ENCODE results near the gene KY. TPM values are rescaled to one million over a fixed set of nuclear protein-coding genes. Genes with fewer than 3 reads are reported as not detected.
"Not testable (repeated sequence)": the region's sequence is repeated elsewhere in the genome, so short reads cannot be mapped to it uniquely, and the experiment has no call there.

The KY gene
- total RNA-seq, 1 experiment from 2014 or later, result not detected

- DNase-seq (ENCODE audit: low read depth), result no peak
Measured at GRCh38 chr3:134603956-134604355, 46.9 kb downstream of the KY start.

DNA sequence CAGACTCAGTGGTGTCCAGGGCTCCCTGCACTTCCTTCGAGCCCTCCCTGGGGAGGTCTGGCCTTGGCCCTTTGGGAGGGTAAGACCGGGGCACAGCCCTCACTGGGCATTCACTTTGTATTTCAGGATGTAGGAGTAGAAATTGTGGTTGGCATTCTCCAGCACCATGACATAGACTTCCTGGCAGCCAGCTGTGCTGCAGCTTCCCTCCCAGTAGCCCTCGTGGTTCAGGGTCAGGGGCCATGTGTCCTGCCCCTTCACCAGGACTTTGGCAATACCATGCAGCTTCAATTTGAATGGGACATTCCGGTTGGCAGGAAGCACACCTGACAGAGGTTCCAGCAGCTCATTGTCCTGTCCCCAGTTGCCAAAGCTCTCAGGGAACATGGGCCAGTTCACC is 47.3 kb downstream of the KY start:
- no peak for DNase-seq (ENCODE audit: low read depth)

GRCh38 chr3:134602440-134602814 is 48.4 kb downstream of the KY start:
- DNase-seq (ENCODE audit: low read depth), result no peak

DNA sequence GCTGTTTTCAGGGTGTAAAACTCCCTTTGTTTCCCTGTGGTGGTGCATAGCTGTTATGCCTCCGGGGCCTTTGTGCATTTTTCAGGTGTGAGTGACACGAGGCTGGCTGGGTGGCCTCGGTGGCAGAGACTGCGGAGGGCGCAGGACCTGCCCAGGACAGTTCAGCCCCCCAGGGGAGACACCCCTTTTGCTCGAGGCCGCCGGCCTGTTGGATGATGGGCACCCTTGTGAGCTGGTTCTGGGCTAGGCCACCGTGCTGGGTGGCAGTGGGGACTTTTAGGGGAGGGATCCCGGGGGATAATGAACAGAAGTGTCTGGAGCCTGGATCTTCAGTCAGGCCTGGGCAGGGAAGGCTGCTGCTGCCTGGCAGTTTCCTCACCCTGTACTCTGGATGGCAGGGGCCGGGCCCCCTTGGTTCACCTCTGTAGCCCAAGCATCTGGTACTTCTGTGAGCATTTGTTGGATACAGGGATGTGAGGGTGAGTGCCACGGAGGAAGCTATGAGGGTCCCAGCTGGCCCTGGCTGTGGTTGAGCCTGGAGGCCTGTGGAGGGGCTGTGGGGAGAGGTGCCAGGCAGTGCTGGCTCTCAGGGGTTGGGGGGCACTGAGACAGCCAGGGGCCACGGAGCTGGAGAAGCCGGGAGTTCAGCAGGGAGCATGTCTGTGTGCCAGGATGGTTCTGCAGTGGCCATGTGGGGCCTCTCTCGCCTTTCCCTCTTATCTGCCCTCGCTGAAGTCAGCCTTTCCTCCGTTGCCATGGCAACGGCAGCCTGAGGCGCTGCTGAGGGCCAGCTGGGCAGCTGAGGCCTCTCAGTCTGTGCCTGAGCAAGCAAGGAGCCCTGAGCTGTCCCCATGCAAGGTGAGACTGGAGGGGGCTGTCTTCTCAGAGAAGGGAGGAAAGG is 49.0 kb downstream of the KY start:
- peak; percentile 56 for DNase-seq (ENCODE audit: low read depth)

GRCh38 chr3:134600685-134601463 is 49.9 kb downstream of the KY start:
- peak; percentile 69 for DNase-seq (ENCODE audit: low read depth)

DNA sequence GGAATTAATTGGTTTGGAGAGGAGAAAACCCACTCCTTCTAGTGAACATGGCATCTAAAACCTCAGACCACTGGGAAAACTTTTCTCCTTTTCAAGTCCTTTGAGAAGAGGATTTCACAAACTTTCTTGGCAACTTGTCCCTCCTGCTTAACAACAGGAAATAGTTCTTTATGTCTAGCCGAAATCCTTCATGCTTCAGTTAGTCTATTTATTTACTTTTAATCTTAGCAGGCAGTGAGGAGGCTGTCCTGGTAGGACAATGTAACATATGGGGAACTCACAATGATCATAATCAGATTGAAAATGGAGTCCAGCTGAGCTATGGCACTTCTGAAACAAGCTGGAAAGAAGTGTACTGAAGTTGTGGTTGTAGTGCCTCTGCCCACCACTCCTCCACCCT is 50.6 kb downstream of the KY start:
- DNase-seq (ENCODE audit: low read depth), result no peak

DNA sequence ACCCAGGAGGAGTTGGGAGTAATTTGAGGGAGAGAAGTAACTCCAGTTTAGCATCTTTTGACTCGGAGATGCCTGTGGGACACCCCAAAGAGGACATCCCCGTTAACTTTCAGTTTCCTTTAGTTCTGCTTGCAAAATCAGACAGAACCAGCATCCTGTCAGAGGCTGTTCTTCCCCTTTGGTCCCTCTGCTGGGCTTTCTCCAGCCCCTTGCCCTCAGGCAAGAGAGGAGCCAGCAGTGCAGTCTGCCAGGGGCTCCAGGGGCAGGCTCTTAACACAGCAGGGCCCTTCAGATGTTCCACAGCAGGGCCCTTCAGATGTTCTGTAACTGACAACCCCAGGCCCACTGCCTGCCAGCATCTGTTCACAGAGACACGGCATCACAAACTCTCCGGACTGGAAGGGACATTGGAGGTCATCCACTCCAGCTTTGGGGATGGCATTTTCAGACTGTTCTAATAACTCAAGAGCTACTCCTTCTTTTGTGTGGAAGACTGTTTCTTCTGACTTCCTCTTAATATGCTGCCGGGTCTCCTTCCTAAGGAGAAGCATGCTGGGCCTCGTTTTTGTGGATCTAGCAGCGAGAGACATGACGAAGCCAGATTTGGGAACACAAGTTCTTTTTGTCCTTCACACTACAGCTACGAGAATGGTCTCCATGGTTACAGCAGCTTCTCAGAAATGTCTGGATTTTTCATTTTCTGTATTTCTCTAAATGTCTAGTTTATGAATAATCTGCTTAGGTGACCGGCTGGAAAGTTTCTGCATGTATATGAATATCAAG is 51.9 kb downstream of the KY start:
- DNase-seq (ENCODE audit: low read depth), result no peak

DNA sequence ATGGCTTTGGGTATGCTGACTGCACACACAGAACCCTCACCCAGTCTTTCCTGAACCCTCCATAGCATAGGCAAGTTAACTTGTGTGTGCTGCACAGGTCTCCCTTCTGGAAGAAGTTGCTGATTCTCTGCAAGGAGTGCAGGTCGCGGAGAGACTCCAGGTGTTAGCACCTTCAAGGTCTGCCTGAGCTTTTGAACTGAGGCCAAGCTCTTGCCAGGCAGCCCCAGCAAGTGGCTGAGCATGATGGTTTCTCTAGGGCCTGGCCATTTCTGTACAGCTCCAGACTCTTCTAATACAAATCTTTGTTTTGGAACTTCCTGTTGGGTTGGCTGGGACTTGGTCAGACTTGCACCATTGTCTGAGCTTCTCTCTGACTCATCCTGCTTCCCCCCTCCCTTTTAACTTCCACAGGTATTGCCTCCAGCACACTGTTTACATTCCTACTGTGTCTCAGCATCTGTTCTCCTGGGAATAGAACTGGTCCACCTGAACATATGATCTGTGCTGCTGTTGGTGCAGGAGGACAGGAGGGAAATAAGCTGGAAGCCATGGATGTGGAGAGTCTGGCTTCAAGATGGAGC is 53.3 kb downstream of the KY start:
- DNase-seq (ENCODE audit: low read depth), result peak; percentile 64

DNA sequence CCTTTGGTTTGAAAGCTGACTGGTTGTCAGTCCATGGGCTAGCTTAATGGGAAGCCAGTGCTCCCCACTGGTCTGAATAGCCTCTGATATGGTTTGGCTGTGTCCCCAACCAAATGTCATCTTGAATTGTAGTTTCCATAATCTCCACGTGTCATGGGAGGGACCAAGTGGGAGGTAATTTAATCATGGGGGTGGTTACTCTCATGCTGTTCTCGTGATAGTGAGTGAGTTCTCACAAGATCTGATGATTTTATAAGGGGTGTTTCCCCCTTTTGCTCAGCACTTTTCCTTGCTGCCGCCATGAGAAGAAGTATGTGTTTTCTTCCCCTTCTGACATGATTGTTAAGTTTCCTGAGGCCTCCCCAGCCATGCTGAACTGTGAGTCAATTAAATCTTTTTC is 55.8 kb downstream of the KY start:
- not testable (repeated sequence) for DNase-seq (ENCODE audit: low read depth)

DNA sequence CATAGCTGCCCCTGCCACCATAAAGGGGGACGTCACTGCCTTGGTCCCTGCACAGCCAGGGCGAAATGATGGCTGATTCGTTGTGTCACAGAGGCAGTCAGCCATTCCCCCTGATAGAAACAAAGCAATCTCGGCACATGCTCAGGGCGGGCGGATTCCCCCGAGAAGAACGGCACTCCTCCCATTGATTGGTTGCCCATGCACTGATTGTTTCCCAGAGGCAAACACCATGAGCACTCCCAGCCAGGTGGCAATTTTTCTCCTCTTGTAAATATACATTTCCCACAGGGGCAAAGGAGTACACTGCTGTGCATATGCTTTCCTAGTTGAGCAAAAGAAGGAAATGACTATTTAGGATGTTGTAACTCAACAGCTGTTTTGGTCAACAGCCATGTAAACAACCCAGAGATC is 56.5 kb downstream of the KY start:
- DNase-seq (ENCODE audit: low read depth), result no peak

- DNase-seq (ENCODE audit: low read depth), result no peak
Measured at GRCh38 chr3:134592806-134593205, 58.0 kb downstream of the KY start.

DNA sequence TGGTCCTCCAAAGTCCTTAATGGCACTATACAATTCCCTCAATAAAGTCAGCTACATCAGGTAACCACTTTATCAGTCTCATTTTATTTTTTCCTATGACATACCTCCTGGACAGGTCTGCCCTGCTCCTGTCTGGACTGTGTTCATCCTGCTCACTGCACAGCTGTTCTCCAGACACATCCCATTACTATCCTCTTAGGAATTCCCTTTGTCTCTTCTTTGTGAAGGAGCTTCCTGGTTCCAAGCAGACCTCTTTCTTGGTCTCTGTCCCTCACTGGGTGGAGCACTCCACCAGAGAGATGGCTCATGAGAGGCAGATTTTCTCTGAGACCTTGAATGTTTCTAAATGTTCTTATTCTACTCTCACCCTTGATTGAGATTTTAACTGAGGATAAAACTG is 60.1 kb downstream of the KY start:
- DNase-seq (ENCODE audit: low read depth), result no peak

GRCh38 chr3:134579141-134579665 is 71.6 kb downstream of the KY start:
- DNase-seq (ENCODE audit: low read depth), result no peak

DNA sequence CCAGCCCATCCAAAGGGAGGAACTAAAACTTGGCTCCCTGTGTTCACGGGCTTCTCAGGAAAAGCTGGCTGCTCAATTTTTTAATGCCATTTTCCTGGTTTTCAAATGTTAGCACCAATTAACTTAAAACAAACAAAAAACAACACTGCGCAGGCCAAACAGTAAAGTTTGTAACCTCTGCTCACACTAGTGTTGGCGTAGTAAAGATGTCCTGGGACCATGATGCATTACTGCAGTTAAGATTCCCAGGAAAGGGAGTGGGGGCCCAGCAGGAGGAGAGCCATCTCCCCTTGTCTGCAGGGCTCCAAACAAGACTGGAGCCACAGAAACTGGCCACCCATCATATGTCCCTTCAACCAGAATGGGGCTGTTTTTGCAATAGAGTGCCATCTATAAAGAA is 74.0 kb downstream of the KY start:
- no peak for DNase-seq (ENCODE audit: low read depth)

DNA sequence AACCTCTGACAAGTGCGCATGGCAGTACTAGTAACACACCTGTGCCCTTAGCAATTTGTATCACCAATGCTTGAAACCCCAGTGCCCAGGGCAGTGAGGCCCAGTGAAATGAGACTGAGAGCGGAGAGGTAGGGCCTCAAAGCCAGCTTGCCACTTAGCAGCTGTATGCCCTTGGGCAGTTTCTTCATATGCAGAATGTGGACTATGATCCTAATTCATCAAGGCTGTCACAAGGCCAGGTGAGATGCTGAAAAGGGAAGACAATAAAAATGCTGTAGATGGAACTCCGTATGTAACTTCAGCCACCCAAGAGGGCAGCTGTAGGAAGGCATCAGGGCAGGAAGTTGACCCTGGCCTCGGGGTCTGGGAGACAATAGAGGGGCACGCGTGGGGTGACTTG is 74.4 kb downstream of the KY start:
- no peak for DNase-seq (ENCODE audit: low read depth)

- DNase-seq (ENCODE audit: low read depth), result not testable (repeated sequence)
Measured at GRCh38 chr3:134569899-134570298, 80.9 kb downstream of the KY start.

GRCh38 chr3:134568790-134569189 is 82.0 kb downstream of the KY start:
- DNase-seq (ENCODE audit: low read depth), result no peak

GRCh38 chr3:134567605-134568004 is 83.2 kb downstream of the KY start:
- peak; percentile 19 for DNase-seq (ENCODE audit: low read depth)

DNA sequence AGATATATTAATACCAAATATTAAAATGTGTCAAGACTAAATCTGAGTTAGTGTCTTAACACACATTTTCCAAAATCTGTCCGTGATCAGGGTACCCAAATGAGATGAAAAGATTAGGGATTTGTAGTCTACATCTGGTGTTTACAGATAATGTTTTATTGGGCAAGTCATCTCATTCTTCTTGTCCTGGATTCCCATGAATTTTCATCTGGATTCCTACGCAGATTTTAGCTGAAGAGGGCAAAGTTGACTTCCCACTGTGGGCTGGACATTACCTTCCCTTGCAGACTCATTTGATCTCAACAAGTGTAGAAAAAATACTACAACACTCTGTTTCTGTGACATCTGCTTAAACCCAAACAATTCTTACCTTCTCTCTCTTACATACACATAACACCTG is 85.8 kb downstream of the KY start:
- DNase-seq (ENCODE audit: low read depth), result no peak

DNA sequence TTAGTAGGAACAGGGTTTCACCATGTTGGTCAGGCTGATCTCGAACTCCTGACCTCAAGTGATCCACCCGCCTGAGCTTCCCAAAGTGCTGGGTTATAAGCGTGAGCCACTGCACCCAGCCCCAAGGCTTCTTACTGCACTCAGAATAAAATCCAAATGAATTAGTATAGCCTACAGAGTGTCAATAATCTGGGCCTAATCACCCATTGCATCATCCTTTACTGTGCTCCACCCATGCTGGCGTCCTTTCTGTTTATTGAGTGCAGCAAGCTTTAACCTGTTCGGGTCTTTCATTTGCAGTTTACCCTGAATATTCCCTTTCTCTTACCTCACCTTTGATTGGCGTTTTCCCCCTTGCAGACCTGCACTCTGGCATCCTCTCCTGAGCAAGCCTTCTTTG is 87.2 kb downstream of the KY start:
- no peak for DNase-seq (ENCODE audit: low read depth)

DNA sequence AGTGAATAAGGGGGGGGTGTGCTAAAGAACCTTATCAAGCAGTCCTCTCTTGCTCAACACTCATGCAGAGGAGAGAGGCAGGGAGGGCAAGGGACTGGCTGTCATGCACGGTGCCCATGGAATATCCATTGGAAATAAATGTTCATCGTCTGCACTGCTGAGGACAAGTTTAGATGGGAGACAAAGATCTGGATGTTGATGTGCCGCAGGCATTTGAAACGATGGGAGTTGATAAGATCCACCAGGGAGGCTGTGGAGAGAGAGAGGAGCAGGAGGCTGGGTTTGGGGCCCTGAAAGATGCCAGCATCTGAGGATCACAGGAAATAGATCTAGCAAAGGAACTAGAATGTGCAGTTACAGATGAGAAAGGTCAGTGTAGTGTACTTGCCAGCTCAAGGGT is 88.8 kb downstream of the KY start:
- DNase-seq (ENCODE audit: low read depth), result no peak

All from HT1080 (cell line).